Measurements from ENCODE around the gene TMOD1.

TMOD1 gene

GRCh38 chr9:97517331-97518089, 16.0 kb downstream of the TMOD1 start:
- H3K4me1 Mint-ChIP-seq = no peaks in the 10 kb centered on the region
- H3K27ac Mint-ChIP-seq = no peak overlapping the region
- peaks cover 9% of the 10 kb centered on the region for H3K27me3 Mint-ChIP-seq
- no peak for ATAC-seq (ENCODE audit: low read depth)
- no peak for DNase-seq (ENCODE audit: low spot score in 2 of 2)
- H3K9me3 Mint-ChIP-seq = no peaks in the 10 kb centered on the region
- H3K4me3 Mint-ChIP-seq = no peak overlapping the region
- no peaks in the 10 kb centered on the region for H3K36me3 Mint-ChIP-seq

GRCh38 chr9:97518166-97518908, 16.9 kb downstream of the TMOD1 start:
- Mint-ChIP-seq H3K4me1 (no peaks in the 10 kb centered on the region), H3K27me3 (peaks cover 9% of the 10 kb centered on the region), H3K27ac (no peak overlapping the region), H3K4me3 (no peak overlapping the region), H3K36me3 (no peaks in the 10 kb centered on the region), H3K9me3 (no peaks in the 10 kb centered on the region)
- no peak for DNase-seq (ENCODE audit: low spot score in 2 of 2)
- no peak for ATAC-seq (ENCODE audit: low read depth)

GRCh38 chr9:97518909-97519307, 17.4 kb downstream of the TMOD1 start:
- H3K4me3 Mint-ChIP-seq = no peak overlapping the region
- no peak overlapping the region for H3K27ac Mint-ChIP-seq
- H3K9me3 Mint-ChIP-seq = no peaks in the 10 kb centered on the region
- no peaks in the 10 kb centered on the region for H3K4me1 Mint-ChIP-seq
- DNase-seq (ENCODE audit: low spot score in 2 of 2) = no peak
- peaks cover 9% of the 10 kb centered on the region for H3K27me3 Mint-ChIP-seq
- no peaks in the 10 kb centered on the region for H3K36me3 Mint-ChIP-seq
- ATAC-seq (ENCODE audit: low read depth) = no peak

GRCh38 chr9:97519441-97519970, 18.0 kb downstream of the TMOD1 start:
- Mint-ChIP-seq H3K27ac (no peak overlapping the region), H3K9me3 (no peaks in the 10 kb centered on the region), H3K27me3 (peaks cover 9% of the 10 kb centered on the region), H3K4me1 (no peaks in the 10 kb centered on the region), H3K36me3 (no peaks in the 10 kb centered on the region), H3K4me3 (no peak overlapping the region)
- ATAC-seq (ENCODE audit: low read depth) = no peak
- no peak for DNase-seq (ENCODE audit: low spot score in 2 of 2)

- H3K9me3 Mint-ChIP-seq = no peaks in the 10 kb centered on the region
- no peaks in the 10 kb centered on the region for H3K36me3 Mint-ChIP-seq
- DNase-seq (ENCODE audit: low spot score in 2 of 2) (no peak), ATAC-seq (ENCODE audit: low read depth) (no peak)
- peaks cover 5% of the 10 kb centered on the region for H3K27me3 Mint-ChIP-seq
- H3K4me3 Mint-ChIP-seq = no peak overlapping the region
- H3K27ac Mint-ChIP-seq = no peak overlapping the region
- no peaks in the 10 kb centered on the region for H3K4me1 Mint-ChIP-seq
Measured at GRCh38 chr9:97521576-97522333, 20.3 kb downstream of the TMOD1 start.

- Mint-ChIP-seq H3K36me3 (no peaks in the 10 kb centered on the region), H3K4me1 (no peaks in the 10 kb centered on the region)
Measured at GRCh38 chr9:97524424-97524823, 23.0 kb downstream of the TMOD1 start.

GRCh38 chr9:97525451-97525850, 24.0 kb downstream of the TMOD1 start:
- no peak overlapping the region for H3K4me3 Mint-ChIP-seq
- H3K27ac Mint-ChIP-seq = no peak overlapping the region
- no peaks in the 10 kb centered on the region for H3K4me1 Mint-ChIP-seq
- no peak for ATAC-seq (ENCODE audit: low read depth)
- no peaks in the 10 kb centered on the region for H3K36me3 Mint-ChIP-seq
- DNase-seq (ENCODE audit: low spot score in 2 of 2) = no peak
- H3K27me3 Mint-ChIP-seq = no peaks in the 10 kb centered on the region
- H3K9me3 Mint-ChIP-seq = no peaks in the 10 kb centered on the region

More at GRCh38 chr9:97524424-97524823, 23.0 kb downstream of the TMOD1 start:
- Mint-ChIP-seq H3K9me3 (no peaks in the 10 kb centered on the region), H3K27me3 (no peaks in the 10 kb centered on the region), H3K4me3 (no peak overlapping the region), H3K27ac (no peak overlapping the region)
- DNase-seq (ENCODE audit: low spot score in 2 of 2) (no peak), ATAC-seq (ENCODE audit: low read depth) (no peak)

GRCh38 chr9:97526895-97527575, 25.6 kb downstream of the TMOD1 start:
- no peaks in the 10 kb centered on the region for H3K9me3 Mint-ChIP-seq
- H3K4me1 Mint-ChIP-seq = no peaks in the 10 kb centered on the region
- ATAC-seq (ENCODE audit: low read depth) (no peak), DNase-seq (ENCODE audit: low spot score in 2 of 2) (no peak)
- H3K27ac Mint-ChIP-seq = no peak overlapping the region
- H3K27me3 Mint-ChIP-seq = no peaks in the 10 kb centered on the region
- H3K36me3 Mint-ChIP-seq = no peaks in the 10 kb centered on the region
- no peak overlapping the region for H3K4me3 Mint-ChIP-seq

GRCh38 chr9:97527626-97528528, 26.4 kb downstream of the TMOD1 start:
- no peaks in the 10 kb centered on the region for H3K9me3 Mint-ChIP-seq
- H3K27ac Mint-ChIP-seq = no peak overlapping the region
- no peak for ATAC-seq (ENCODE audit: low read depth)

GRCh38 chr9:97528529-97529230, 27.2 kb downstream of the TMOD1 start:
- no peak overlapping the region for H3K27ac Mint-ChIP-seq
- no peak overlapping the region for H3K4me3 Mint-ChIP-seq
- no peaks in the 10 kb centered on the region for H3K36me3 Mint-ChIP-seq
- DNase-seq (ENCODE audit: low spot score in 2 of 2) (no peak), ATAC-seq (ENCODE audit: low read depth) (no peak)
- no peaks in the 10 kb centered on the region for H3K27me3 Mint-ChIP-seq
- no peaks in the 10 kb centered on the region for H3K4me1 Mint-ChIP-seq
- no peaks in the 10 kb centered on the region for H3K9me3 Mint-ChIP-seq

More at GRCh38 chr9:97527626-97528528, 26.4 kb downstream of the TMOD1 start:
- no peaks in the 10 kb centered on the region for H3K36me3 Mint-ChIP-seq
- H3K27me3 Mint-ChIP-seq = no peaks in the 10 kb centered on the region
- no peaks in the 10 kb centered on the region for H3K4me1 Mint-ChIP-seq
- no peak for DNase-seq (ENCODE audit: low spot score in 2 of 2)
- H3K4me3 Mint-ChIP-seq = no peak overlapping the region

- ATAC-seq (ENCODE audit: low read depth) (no peak), DNase-seq (ENCODE audit: low spot score in 2 of 2) (no peak)
- H3K27ac Mint-ChIP-seq = no peak overlapping the region
- no peaks in the 10 kb centered on the region for H3K27me3 Mint-ChIP-seq
- no peaks in the 10 kb centered on the region for H3K4me1 Mint-ChIP-seq
- no peak overlapping the region for H3K4me3 Mint-ChIP-seq
- H3K36me3 Mint-ChIP-seq = no peaks in the 10 kb centered on the region
- H3K9me3 Mint-ChIP-seq = no peaks in the 10 kb centered on the region
Measured at GRCh38 chr9:97529363-97530076, 28.1 kb downstream of the TMOD1 start.

GRCh38 chr9:97531888-97532376, 30.5 kb downstream of the TMOD1 start:
- Mint-ChIP-seq H3K27me3 (peaks cover 2% of the 10 kb centered on the region), H3K4me3 (no peak overlapping the region), H3K4me1 (no peaks in the 10 kb centered on the region), H3K9me3 (no peaks in the 10 kb centered on the region), H3K27ac (no peak overlapping the region), H3K36me3 (no peaks in the 10 kb centered on the region)
- DNase-seq (ENCODE audit: low spot score in 2 of 2) (no peak), ATAC-seq (ENCODE audit: low read depth) (no peak)

Measured in memory B cell (primary cell).